Amniotic stem cell (primary cell): ENCODE measurements around the gene GBP7.
"Not testable (repeated sequence)": the region's sequence is repeated elsewhere in the genome, so short reads cannot be mapped to it uniquely, and the experiment has no call there.

Source experiments
- DNase-seq: peaks from one replicate; lab custom pipeline; 2025; lab: John Stamatoyannopoulos, UW

Gene GBP7

GRCh38 chr1:89170170-89171066, 5.4 kb downstream of the GBP7 start:
- no peak for DNase-seq

- no peak for DNase-seq
These were observed 6.6 kb downstream of the GBP7 start for GRCh38 chr1:89169166-89169565.

- no peak for DNase-seq
These were observed 8.1 kb downstream of the GBP7 start for GRCh38 chr1:89167590-89168230.

- no peak for DNase-seq
These were observed 9.1 kb downstream of the GBP7 start for GRCh38 chr1:89166705-89167104.

- no peak for DNase-seq
These were observed 10.0 kb downstream of the GBP7 start for GRCh38 chr1:89165811-89166210.

GRCh38 chr1:89151047-89151446, 24.8 kb downstream of the GBP7 start:
- no peak for DNase-seq

- no peak for DNase-seq
These were observed 25.8 kb downstream of the GBP7 start for GRCh38 chr1:89149976-89150375.

GRCh38 chr1:89149229-89149628, 26.6 kb downstream of the GBP7 start:
- DNase-seq = no peak

- no peak for DNase-seq
These were observed 27.8 kb downstream of the GBP7 start for GRCh38 chr1:89147678-89148658.

GRCh38 chr1:89146721-89147120, 29.1 kb downstream of the GBP7 start:
- no peak for DNase-seq

- DNase-seq = no peak
These were observed 32.3 kb downstream of the GBP7 start for GRCh38 chr1:89143484-89143883.

- DNase-seq = no peak
These were observed 33.6 kb downstream of the GBP7 start for GRCh38 chr1:89142160-89142559.

- DNase-seq = no peak
These were observed 42.1 kb downstream of the GBP7 start for GRCh38 chr1:89133747-89134146.

- no peak for DNase-seq
These were observed 45.1 kb downstream of the GBP7 start for GRCh38 chr1:89130716-89131115.

GRCh38 chr1:89129911-89130310, 45.9 kb downstream of the GBP7 start:
- DNase-seq = no peak

- not testable (repeated sequence) for DNase-seq
These were observed 47.8 kb downstream of the GBP7 start for GRCh38 chr1:89128003-89128458.

GRCh38 chr1:89126602-89127565, 48.9 kb downstream of the GBP7 start:
- not testable (repeated sequence) for DNase-seq

- DNase-seq = peak; percentile 68
These were observed 49.8 kb downstream of the GBP7 start, which contains the start of gene GBP2 for GRCh38 chr1:89125913-89126580. Gene GBP2 (minus strand): TSS chr1:89126114. CDS start chr1:89121966, 4,148 bp downstream.

GRCh38 chr1:89125240-89125912, 50.4 kb downstream of the GBP7 start:
- no peak for DNase-seq

GRCh38 chr1:89121641-89122040, 54.2 kb downstream of the GBP7 start:
- no peak for DNase-seq
